Small intestine (tissue), 7 donors: ENCODE measurements around the gene MEGF11. TPM values are rescaled to one million over a fixed set of nuclear protein-coding genes. Genes with fewer than 3 reads are reported as not detected.
A peak's percentile ranks its signal among the peaks of the same experiment; 100 is the strongest.

Experiments used
- DNase-seq, 2 donors: peaks; one replicate each; pipeline versions ENCODE4 v3.0.0 to v3.0.0-alpha.2; 2013
- FAIRE-seq: peaks from 2 replicates; lab custom pipeline; 2012; peaks lifted over from hg19 to GRCh38; lab: Jason Lieb, UNC
- H3K27ac ChIP-seq, 3 donors: one replicate each; pipeline ENCODE4 v1.5.1; 2013; ENCODE audit warnings: low read length in 2 of 3, mild to moderate bottlenecking in 2 of 3, control low read depth in 1 of 3, inconsistent platforms in 1 of 3, low read depth in 1 of 3, moderate library complexity in 1 of 3
- H3K27me3 ChIP-seq, 3 donors: one replicate each; pipeline ENCODE4 v1.6.1; 2013; ENCODE audit warnings: low read length in 3 of 3, inconsistent platforms in 1 of 3; ENCODE audit not compliant: control insufficient read depth in 3 of 3, insufficient read depth in 3 of 3
- H3K36me3 ChIP-seq, 3 donors: one replicate each; pipeline ENCODE4 v1.6.1; 2013; ENCODE audit warnings: low read length in 3 of 3, inconsistent platforms in 1 of 3, low read depth in 1 of 3, mild to moderate bottlenecking in 1 of 3, moderate library complexity in 1 of 3; ENCODE audit not compliant: control insufficient read depth in 3 of 3, insufficient read depth in 2 of 3
- H3K4me1 ChIP-seq, 3 donors: one replicate each; pipeline ENCODE4 v1.6.1; 2013; ENCODE audit warnings: low read length in 2 of 3, inconsistent platforms in 1 of 3, low read depth in 1 of 3, mild to moderate bottlenecking in 1 of 3, moderate library complexity in 1 of 3; ENCODE audit not compliant: control insufficient read depth in 3 of 3, insufficient read depth in 2 of 3
- H3K4me3 ChIP-seq, 3 donors: one replicate each; pipeline ENCODE4 v1.5.1; 2013; ENCODE audit warnings: low read length in 3 of 3, control low read depth in 1 of 3, inconsistent platforms in 1 of 3, low read depth in 1 of 3, mild to moderate bottlenecking in 1 of 3, moderate library complexity in 1 of 3
- H3K9me3 ChIP-seq, 2 donors: one replicate each; pipeline ENCODE4 v1.6.1; 2013; ENCODE audit warnings: low read depth in 1 of 2, low read length in 1 of 2; ENCODE audit not compliant: control insufficient read depth in 2 of 2, insufficient read depth in 1 of 2
- WGBS, 3 donors: extraction: QIAGEN DNeasy Blood & Tissue Kit; methylation state at CpG; one replicate each; pipeline ENCODE4 v1.1.7; 2013; 5-methylcytosine and 5-hydroxymethylcytosine counted together
- polyA plus RNA-seq, 4 donors: library from polyadenylated mRNA; stranded (reverse) in 3 of 4; unstranded in 1 of 4; fragments of 200-250 nt in 3 of 4; fragments of 120-200 nt in 1 of 4; gene quantifications; one replicate each; pipeline versions ENCODE4 v1.2.1 to v1.2.3, GENCODE V29; 2013
- donor health status: healthy with polysubstance abuse.
- donor health status: control.
- donor health status: control.
- donor health status: Bipolar disorder and iron deficiency.
- donor health status: healthy.

Gene MEGF11
- polyA plus RNA-seq, 4 donors = 0.24 to 0.41 TPM; not detected in 2

- FAIRE-seq = no peak
- no peak for DNase-seq
- H3K36me3 ChIP-seq = no peaks in the 10 kb centered on the region
- no peak overlapping the region for H3K4me3 ChIP-seq
- no peak overlapping the region for H3K27ac ChIP-seq
- 67 to 73% (median 73%) methylated on average over 5 of the region's 5 CpGs for WGBS, 3 donors
- H3K4me1 ChIP-seq = no peaks in the 10 kb centered on the region
- H3K9me3 ChIP-seq = peaks cover 0 to 22% of the 10 kb centered on the region in 2 donors
- peaks cover 0 to 27% (median 23%) of the 10 kb centered on the region in 3 donors for H3K27me3 ChIP-seq
Observed at GRCh38 chr15:66035901-66036300, 217.6 kb downstream of the MEGF11 start.

- Histone ChIP-seq H3K4me3 (no peak overlapping the region), H3K27ac (no peak overlapping the region), H3K4me1 (no peaks in the 10 kb centered on the region), H3K36me3 (no peaks in the 10 kb centered on the region), H3K9me3 (peaks cover 0 to 22% of the 10 kb centered on the region in 2 donors), H3K27me3 (peaks cover 0 to 8% (median 6%) of the 10 kb centered on the region in 3 donors)
- FAIRE-seq = no peak
- no peak for DNase-seq
- 84 to 95% (median 89%) methylated on average over 2 of the region's 2 CpGs for WGBS, 3 donors
Observed at GRCh38 chr15:66033143-66033542, 220.4 kb downstream of the MEGF11 start.

GRCh38 chr15:66032006-66032405, 221.5 kb downstream of the MEGF11 start:
- 81 to 93% (median 85%) methylated on average over 1 of the region's 1 CpG for WGBS, 3 donors
- H3K9me3 ChIP-seq = peaks cover 0 to 22% of the 10 kb centered on the region in 2 donors
- FAIRE-seq = no peak

GRCh38 chr15:66030650-66031049, 222.9 kb downstream of the MEGF11 start:
- no peak overlapping the region for H3K27ac ChIP-seq
- H3K36me3 ChIP-seq = no peaks in the 10 kb centered on the region
- no peak overlapping the region for H3K4me3 ChIP-seq
- H3K27me3 ChIP-seq = peaks cover 0 to 10% (median 1%) of the 10 kb centered on the region in 3 donors
- peaks cover 0 to 22% of the 10 kb centered on the region in 2 donors for H3K9me3 ChIP-seq
- no peak for DNase-seq
- 72 to 90% (median 79%) methylated on average over 4 of the region's 4 CpGs for WGBS, 3 donors
- no peak for FAIRE-seq
- no peaks in the 10 kb centered on the region for H3K4me1 ChIP-seq

More at GRCh38 chr15:66032006-66032405, 221.5 kb downstream of the MEGF11 start:
- Histone ChIP-seq H3K27me3 (peaks cover 0 to 11% (median 0%) of the 10 kb centered on the region in 3 donors), H3K36me3 (no peaks in the 10 kb centered on the region), H3K27ac (no peak overlapping the region), H3K4me1 (no peaks in the 10 kb centered on the region), H3K4me3 (no peak overlapping the region)
- DNase-seq = no peak

GRCh38 chr15:66029650-66030049, 223.9 kb downstream of the MEGF11 start:
- H3K27me3 ChIP-seq = peaks cover 0 to 17% (median 1%) of the 10 kb centered on the region in 3 donors
- peaks cover 0 to 18% of the 10 kb centered on the region in 2 donors for H3K9me3 ChIP-seq
- no peak for FAIRE-seq
- H3K4me3 ChIP-seq = no peak overlapping the region
- no peaks in the 10 kb centered on the region for H3K4me1 ChIP-seq
- DNase-seq = no peak
- H3K27ac ChIP-seq = no peak overlapping the region
- no peaks in the 10 kb centered on the region for H3K36me3 ChIP-seq
- 85 to 95% (median 93%) methylated on average over 5 of the region's 5 CpGs for WGBS, 3 donors

- 5 to 29% (median 25%) methylated on average over 5 of the region's 5 CpGs for WGBS, 3 donors
- Histone ChIP-seq H3K27ac (no peak overlapping the region), H3K4me3 (no peak overlapping the region), H3K4me1 (no peaks in the 10 kb centered on the region), H3K27me3 (peaks cover 0 to 24% (median 1%) of the 10 kb centered on the region in 3 donors), H3K36me3 (no peaks in the 10 kb centered on the region), H3K9me3 (peaks cover 0 to 11% of the 10 kb centered on the region in 2 donors)
- peak in 1 of 2 donors; percentile 31 for DNase-seq
- no peak for FAIRE-seq
Observed at GRCh38 chr15:66027268-66027805, 226.2 kb downstream of the MEGF11 start.

GRCh38 chr15:66025972-66026371, 227.6 kb downstream of the MEGF11 start:
- no peak overlapping the region for H3K27ac ChIP-seq
- WGBS, 3 donors = 52 to 78% (median 69%) methylated on average over 7 of the region's 7 CpGs
- H3K36me3 ChIP-seq = no peaks in the 10 kb centered on the region
- no peaks in the 10 kb centered on the region for H3K4me1 ChIP-seq
- DNase-seq (no peak), FAIRE-seq (no peak)
- H3K4me3 ChIP-seq = no peak overlapping the region
- peaks cover 0 to 24% (median 3%) of the 10 kb centered on the region in 3 donors for H3K27me3 ChIP-seq
- no peaks in the 10 kb centered on the region for H3K9me3 ChIP-seq

- Histone ChIP-seq H3K4me1 (no peaks in the 10 kb centered on the region), H3K27me3 (peaks cover 0 to 24% (median 3%) of the 10 kb centered on the region in 3 donors), H3K4me3 (no peak overlapping the region), H3K27ac (no peak overlapping the region), H3K36me3 (no peaks in the 10 kb centered on the region), H3K9me3 (no peaks in the 10 kb centered on the region)
- no peak for FAIRE-seq
- no peak for DNase-seq
- 10 to 21% (median 18%) methylated on average over 4 of the region's 4 CpGs for WGBS, 3 donors
Observed at GRCh38 chr15:66025015-66025452, 228.5 kb downstream of the MEGF11 start.
